CD4-positive, alpha-beta T cell treated with Interleukin-17A for 1 hour (primary cell): ENCODE results near the gene CPVL.
A peak's percentile ranks its signal among the peaks of the same experiment; 100 is the strongest.

Source experiments
- DNase-seq: peaks from one replicate; pipeline ENCODE4 v3.0.0-alpha.2; 2020

Gene CPVL

DNA sequence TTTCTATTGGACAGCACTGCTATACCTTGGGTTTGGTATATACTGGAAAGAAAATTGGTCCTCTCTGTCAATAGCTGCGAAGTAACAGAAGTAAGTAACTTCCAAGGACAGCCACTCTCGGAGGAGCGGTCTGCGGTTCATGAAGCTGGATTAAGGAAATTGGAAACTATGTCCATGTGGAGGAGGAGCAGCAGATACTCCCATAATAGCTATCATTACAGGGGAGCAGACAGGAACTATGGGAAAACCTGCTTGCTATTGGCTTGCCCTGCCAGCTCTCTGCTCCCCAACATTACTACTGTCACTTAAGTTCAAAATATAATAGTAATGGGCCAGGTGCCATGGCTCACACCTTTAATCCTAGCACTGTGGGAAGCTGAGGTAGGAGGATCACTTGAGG is 104.3 kb downstream of the CPVL start:
- no peak for DNase-seq

DNA sequence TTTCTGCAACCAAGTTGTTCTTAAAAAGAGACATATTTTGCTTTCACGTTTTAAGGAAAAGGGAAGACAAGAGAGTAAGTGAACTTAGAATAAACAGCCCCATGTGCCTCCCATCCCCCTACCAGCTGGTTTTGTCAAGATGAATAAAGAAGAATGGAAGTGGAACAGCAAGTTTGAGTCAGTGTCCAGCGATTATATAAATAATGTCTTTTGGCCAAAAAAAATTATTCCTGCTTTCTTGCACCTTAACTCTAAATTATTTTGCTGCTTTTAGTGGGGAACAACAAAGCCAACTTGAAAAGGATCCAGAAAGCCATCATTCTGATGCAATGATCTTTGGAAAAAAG is 105.8 kb downstream of the CPVL start:
- DNase-seq, result no peak

DNA sequence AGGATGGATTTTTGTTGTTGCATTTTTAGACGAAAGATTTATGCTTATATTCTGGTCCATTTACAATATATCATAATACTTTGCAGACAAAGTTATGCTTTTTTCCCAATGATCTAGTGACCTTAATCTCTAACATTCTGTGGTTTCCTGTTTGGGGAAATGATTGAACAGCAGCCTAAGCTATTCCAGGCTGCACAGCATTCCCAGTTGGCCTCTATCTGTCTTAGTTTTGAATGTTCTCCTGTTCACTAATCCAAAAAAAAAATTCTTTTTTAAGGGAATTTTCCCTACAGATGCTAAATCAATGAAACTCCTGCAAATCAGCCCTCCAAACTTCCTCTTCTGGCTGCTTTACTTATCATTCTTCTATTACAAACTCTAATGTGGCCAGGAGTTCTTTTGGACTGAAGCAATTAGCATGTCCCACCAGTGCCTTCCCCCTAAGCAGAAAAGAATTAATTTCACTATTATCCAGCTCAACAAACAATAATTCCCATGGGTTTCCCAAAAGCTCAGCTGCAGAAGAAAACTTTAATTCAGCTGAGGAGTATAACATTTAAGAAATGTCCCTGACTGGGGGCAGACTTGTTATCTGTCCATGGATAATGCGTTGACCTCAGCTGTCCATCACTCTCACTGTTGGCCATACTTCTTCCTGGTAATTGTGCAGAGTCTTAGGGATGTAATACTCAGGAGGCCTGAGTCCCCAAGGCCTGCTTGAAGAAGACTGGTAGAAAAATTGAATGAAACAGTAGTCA is 106.3 kb downstream of the CPVL start:
- DNase-seq, result no peak

DNA sequence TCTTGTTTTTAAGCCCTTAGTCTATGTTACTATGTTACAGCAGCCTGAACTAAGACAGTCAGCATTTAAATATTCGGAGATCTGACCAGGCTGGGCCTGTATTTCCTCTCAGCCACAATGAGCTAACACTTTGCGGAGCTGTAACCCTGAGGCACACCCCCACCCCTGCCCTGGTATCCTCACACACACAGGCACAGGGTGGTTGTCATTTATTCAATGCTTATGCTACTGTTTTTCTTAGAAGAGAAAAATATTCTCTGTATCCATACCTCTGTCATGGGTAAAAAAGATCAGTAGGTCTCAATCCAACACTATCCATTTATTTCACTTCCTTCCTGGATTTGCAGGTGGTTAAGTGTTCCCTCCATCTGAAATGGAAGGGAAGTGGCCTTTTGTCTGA is 107.9 kb downstream of the CPVL start:
- peak; percentile 11 for DNase-seq

DNA sequence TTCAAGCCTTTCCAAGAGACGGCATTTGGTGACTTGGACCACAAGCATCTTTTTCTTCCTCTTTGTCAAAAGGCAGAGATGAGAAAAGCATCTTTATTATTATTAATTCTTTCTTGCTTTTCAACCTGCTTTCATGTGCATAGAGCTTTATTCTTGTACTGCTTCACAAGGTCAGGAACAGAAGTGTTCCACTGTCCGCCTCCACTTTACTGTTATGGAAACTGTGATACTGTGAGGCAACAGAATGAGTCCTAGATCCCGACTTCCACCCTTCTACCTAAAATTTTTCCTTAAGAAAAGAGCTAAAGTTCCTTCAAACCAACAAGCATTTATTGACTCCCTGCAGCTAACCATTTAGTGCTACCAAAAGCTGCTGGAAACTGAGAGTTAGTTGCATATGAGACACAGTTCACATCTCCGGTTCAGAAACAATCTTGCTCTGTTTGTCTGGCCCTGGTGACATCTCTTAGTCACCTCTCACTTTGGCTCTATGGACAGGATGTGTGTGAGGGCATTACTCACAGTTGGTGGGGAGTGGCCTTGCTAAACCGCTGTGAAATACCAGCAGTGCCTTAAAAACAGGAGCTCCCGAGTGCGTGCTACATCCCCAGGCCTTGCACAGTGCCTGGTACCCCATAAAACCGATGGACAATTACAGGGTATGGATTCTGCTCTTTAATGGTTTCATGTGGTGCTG is 111.1 kb downstream of the CPVL start:
- peak; percentile 10 for DNase-seq

DNA sequence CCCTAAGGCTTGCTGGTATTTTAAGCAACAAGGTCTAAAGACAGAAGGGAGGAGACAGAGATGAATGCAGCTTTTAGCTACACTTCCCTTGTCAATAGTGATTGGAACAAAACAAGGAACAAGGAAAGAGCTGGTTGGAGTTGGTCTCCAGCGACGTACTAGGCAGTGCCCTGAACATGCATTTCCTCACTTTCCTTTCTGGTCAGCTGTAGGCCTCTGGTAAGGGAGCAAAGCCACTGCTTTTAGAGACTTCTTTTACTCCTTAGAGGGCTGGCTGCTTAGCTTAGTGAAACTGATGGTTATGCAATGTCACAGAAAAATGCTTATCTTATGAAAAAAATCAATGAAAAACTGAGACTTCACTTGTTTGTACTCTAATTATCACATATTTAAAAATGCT is 112.8 kb downstream of the CPVL start:
- DNase-seq, result no peak

DNA sequence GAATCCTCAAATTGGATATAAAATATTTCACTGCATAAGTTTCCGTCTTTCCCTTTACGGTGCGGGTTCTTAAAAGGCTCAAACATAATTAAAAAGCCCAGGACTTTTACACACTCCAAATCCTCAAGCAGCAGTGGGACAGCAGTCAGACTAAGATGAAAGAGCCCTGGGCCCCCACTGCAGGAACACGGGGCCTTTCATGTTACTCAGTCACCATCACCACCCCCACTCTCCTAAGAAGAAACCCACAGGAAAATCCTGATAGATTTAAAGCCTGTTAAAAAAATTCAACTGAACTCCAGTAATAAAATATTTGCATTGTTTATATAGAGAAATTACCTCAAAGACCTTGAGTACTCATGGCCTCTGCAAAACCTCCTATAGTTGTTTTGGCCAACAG is 114.2 kb downstream of the CPVL start:
- no peak for DNase-seq

DNA sequence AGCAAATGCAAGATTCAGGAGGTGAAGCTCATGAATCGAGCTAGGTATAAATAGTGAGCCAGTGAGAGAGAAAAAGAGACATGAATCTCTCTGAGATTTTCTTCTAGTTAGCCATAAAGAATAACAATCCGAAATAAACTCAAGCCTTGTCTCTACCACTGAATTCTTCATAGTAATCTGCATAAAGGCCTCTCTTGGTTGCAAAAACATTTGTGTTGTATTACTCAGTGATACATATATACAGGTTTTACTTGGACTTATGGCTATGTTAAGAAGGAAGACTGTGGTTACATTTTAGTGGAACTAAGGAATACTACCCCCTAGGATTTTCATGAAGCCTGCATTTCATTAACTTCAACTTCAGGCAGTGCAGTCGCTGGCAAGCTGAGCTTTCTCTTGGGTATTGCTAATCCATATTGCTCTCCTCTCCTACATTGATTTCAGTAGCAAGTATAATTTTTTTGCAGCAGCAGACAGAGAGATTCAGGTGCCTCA is 115.5 kb downstream of the CPVL start:
- DNase-seq, result no peak

DNA sequence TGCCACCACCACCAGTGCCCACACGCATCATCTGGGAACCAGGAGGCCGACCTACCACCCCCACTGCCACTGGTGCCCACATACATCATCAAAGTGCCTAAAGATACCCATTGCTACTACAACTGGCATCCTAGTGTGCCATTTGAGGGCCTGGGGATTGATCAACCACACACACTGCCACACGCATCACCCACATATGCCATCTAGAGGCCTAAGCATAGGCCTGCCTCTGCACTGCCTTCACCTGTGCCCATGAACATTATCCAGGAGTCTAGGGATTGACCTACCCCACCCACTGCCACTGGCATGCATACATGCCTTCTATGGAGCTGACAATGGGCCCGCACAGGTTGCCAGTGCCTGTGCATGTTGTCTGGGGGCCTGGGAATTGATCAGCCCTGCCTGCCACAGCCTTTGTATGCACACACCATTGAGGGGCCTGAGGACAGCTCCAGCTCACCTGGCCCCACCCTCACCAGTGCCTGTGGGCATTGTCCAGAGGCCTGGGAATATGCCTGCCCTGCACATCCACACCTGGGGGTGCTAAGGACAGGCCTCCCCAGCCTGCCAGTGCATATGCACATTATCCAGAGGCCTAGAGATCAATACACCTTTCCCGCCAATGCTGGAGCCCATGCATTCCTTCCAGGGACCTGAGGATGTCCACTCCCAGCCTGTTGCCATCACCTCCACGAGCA is 123.9 kb downstream of the CPVL start:
- no peak for DNase-seq

DNA sequence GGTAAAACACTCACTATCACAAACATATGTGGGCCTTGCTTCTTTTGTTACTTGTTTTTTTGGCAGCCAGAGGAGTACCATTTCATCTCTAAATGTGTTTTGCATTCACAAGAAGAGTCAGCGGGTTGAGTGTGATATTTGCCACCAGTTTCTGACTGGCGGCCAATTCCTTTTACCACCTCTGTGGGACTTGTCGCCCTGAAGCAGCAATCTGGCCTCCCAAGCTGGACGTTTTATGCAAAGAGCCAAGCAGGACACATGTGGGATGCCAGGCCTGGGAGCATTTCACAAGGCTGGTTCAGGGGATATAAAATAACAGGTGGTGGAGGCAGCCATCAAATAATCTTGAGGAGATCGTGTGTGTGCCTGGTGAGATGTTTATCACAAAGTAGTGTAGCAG is 126.4 kb downstream of the CPVL start:
- no peak for DNase-seq

DNA sequence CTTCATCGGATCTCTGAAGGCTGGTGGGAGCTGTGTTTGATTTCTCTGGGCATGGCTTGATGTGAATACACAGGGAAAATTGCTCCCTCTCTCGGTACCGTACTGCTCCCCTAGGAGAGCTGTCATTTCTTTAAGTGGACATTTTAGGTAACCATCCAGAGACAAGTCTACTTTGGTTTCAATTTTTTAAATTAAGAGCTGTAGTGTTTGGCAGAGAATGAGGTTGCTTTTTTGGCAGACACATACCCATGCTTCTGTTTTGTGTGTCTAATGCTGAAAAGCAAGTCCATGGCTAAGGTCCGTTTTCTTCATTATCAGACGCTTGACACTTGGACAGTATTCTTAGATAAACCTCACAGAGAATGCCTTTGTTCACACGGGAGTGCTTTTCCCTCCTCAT is 127.0 kb downstream of the CPVL start:
- DNase-seq, result no peak

DNA sequence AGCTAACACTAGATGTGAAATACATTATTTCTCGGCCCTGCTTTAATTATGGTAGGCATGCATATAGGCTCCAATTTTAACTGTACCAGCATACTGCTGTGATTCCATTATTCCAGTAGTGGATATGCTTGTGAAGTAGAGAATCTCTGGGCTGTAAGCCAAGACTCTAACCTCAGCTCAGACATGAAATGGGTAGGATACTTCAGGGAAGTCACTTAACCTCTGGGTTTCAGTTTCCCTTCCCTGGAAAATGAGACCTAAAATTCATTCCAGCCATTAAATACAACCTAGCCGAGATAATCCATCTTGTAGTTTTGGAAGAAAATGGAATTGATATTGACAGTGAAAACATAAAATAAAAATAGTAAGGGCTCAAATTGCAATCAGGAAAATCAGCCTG is 128.6 kb downstream of the CPVL start:
- no peak for DNase-seq

DNA sequence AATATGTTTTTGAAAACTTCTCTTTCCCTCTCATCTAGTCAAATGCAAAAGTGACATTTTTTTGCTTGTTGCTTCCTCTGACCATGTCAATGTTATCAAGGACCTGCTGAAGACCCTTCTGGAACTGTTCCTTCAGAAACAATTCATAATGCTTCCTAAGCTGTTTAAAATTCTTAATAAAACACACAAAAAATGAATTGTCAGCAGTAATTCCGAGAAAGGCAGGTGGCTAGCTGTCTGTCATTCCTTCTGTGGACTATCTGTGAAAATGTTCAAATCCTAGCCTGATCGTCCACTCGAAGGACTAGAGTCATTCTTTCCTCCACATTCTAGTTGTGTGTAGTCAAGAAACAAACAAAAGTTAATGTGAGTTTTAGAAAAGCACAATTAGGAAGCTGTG is 131.6 kb downstream of the CPVL start:
- DNase-seq, result no peak

DNA sequence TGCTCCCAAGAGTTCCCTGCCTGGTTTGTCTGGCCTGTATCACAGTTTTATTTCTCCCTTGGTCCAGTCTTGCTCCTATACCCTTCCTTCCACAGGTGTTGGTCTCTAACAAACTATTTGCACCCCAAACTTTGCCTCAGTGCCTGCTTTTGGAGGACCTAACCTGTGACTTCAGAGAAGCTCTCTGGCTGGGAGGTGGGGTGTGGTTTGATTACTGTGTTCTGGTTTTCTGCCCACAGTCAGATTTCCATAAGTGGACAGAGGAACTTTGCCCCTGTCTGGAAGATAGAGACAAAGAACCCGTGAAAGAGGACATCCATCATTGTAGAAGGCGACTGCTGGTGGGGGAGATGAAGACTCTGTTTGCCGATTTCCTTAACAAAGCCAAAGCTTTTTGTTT is 132.4 kb downstream of the CPVL start:
- DNase-seq, result no peak

DNA sequence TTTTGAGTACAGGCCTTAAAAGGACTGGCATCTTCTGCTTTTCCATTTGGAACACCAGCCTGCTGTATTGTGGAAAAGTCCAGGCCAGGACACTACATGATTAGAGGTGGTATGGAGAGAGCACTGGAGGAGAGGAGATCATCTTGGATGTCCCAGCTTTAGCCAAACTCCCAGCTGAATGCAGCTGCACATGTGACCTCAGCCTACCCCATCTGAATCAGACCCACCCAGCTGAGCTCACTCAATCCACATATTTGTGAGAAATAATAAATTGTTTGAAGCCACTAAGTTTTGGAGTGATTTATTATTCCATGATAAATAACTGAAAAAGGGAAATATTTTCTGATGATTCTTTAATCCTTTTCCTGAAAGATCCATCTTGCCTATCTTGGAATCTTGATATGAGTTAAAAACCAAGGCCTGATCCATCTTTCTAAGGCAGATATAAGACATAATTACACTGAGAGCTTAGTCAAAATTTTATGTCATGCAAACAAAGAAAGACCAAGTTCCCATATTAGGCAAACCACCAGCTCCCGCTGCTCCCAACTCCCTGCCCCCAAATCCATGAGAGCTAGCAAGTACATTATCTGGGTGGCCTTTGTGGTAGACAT is 133.1 kb downstream of the CPVL start:
- no peak for DNase-seq

DNA sequence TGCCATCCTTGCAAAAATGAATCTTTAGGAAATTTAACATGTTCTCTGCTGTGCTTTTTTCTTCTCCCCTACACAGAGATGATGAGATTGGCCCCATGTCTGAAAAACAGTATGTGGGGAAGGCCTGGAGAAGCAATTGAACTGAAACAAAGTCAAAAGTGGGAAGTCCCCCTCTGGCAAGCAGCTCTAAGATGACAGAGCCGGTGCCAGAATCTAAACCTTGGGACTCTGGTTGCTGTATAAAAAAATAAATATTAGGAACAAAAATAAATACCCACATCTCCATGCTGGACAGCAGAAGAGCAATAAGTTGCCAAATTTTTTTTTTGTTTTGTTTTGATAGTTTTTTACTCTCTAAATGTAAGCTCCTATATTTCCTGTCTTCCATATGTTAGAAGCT is 136.4 kb downstream of the CPVL start:
- DNase-seq, result no peak

DNA sequence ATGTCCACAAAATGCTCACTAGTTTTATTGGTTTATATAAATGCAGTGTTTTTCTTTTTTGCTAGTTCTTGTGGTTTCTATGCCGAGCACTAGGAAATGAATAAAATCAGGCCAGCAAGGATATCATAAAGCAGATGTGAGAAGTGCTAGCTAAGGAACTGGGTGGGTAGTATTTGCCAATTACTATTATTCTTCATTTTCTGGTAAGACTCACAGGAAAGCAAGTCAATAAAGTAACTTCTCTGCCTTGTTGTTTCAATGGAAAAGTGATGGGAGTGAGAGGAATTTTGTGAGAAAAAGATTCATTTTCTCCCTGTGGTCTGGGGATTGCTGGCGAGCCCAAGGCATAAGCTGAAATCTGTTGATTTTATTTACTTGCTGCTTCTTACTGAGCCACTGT is 137.7 kb downstream of the CPVL start:
- DNase-seq, result no peak

DNA sequence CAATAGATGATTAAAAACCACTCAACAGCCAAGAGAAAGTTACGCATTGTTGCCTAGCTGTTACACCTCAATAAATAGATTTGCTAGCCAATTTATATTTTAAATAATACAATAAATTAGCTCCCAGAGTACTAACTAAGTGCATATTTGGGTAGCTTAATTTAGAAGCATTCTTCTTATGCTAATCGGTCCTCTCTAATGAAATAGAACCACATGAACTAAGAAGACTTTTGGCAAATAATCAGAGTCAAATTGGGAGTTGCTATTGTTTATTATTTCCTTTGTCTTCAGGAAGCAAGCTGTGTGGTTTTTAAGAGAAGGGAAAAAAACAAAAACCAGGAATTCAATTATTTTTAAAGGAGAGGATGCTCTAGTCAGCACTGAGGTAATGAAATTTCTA is 139.2 kb downstream of the CPVL start:
- DNase-seq, result no peak

DNA sequence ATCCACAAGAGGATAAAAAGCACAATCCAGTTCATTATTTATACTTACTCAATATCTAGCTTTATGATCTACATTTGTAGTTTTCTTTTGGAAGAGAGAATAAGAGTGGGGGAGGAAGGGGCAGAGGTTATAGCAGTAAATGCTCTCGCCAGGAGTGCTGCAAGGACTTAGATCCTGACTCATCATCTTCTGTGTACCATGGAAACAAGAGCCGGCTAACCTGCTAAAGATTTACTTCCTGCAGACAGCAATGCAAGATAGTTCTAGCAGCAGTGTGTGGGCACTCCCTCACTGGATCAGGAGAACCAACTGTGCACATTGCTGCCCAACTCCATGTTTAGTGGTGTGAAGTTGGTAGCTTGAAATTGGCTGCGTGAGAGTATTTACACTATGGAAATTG is 140.5 kb downstream of the CPVL start:
- DNase-seq, result no peak

DNA sequence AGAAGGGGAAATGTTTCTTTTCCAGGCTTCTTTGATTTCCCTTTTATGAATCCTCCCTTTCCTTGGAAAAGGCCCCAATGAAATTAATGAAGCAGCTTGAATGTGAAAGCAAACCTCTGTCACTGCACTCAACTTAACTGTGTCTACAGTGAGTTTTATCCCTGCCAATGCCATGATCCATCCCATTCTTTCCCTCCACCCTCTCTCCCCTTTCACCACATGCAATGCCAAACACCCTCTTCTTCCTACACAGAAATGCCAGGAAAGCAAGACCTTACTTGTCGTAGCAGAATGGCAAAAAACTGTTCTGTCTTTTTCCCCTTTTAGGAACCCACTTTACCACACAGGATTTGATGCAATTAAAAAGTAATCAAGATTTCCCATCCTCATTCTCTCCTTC is 140.9 kb downstream of the CPVL start:
- no peak for DNase-seq

DNA sequence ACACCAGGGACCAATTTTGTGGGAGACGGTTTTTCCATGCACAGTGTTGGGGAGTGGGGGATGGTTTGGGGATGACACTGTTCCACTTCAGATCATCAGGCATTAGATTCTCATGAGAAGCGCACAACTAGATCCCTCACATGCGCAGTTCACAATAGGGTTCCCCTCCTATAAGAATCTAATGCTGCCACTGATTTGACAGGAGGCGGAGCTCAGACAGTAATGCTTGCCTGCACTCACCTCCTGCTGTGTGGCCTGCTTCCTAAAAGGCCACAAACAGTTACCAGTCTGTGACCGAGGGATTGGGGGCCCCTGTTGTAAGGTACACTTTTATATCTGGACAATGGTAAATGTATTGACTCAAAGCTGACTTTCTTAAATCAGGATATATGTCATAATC is 142.6 kb downstream of the CPVL start:
- DNase-seq, result no peak

DNA sequence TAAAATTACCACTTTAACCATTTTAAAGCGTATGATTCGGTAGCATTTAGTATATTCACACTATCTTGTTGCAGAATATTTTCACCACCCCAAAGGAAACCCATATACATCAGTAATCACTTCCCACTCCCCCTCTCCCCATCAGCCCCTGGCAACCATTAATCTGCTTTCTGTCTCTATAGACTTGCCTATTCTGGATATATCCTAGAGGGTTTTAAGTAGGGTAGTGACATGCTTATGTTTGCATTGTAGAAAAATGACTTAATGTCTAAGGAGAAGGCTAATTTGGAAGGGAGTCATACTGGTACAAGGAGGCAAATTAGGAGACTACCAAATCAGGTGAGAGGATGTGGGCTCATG is 145.6 kb downstream of the CPVL start:
- DNase-seq, result no peak

DNA sequence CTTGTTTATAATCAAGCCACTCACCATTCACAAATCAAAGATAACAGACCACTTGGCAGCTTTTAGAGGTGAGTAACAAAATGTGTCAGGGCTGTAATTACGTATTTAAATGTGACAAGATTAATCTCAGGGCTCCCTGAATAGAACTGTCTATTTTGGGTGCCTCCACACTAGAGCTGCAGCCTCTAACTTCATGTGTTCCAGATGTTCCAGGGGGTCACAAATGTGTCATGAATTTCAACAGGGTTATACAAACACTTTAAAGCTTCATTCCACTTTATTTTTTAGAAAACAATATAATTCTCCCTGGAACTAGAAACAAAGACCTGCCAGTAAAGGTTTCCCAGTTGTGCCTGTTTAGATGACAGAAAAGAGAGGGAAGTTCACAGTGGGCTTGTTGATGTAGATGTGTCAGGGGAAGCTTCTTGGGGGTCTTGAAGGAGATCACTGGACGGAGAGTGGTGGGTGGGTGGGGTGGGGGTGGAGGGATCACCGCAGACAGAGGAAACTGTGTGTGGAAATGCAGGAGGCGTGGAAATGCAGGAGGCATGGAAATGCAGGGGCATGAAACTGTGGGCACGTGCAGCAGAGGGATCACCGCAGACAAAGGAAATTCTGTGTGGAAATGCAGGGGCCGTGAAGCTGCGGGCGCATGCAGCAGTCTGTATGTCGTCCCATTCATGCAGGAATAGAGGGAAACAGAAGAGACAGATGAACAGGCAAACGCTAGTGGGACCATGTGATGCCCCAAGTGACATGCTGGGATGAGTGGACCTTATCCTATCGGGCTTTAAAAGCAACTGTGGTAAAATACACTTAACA is 146.2 kb downstream of the CPVL start:
- DNase-seq, result no peak
